Parathyroid adenoma (tissue), 2 donors: ENCODE data around the gene FECH.

Source experiments
- H2AFZ ChIP-seq: fragments of 300-600 bp; sonication (generic); one replicate; pipeline ENCODE4 v1.7.0; 2017; ENCODE audit warnings: antibody characterized with exemption, mild to moderate bottlenecking
- H3K27ac ChIP-seq: fragments of 300-600 bp; sonication (generic); one replicate; pipeline ENCODE4 v1.7.0; 2017
- H3K27me3 ChIP-seq: fragments of 300-600 bp; sonication (generic); one replicate; pipeline ENCODE4 v1.7.0; 2017; ENCODE audit warnings: low read length; ENCODE audit not compliant: control insufficient read depth, insufficient read depth
- H3K36me3 ChIP-seq: fragments of 300-600 bp; sonication (generic); one replicate; pipeline ENCODE4 v1.7.0; 2017; ENCODE audit warnings: low read length; ENCODE audit not compliant: control insufficient read depth, insufficient read depth
- H3K4me1 ChIP-seq: fragments of 300-600 bp; sonication (generic); one replicate; pipeline ENCODE4 v1.7.0; 2017; ENCODE audit warnings: control low read depth
- H3K4me2 ChIP-seq: fragments of 300-600 bp; sonication (generic); one replicate; pipeline ENCODE4 v1.7.0; 2017; ENCODE audit warnings: low read length
- H3K4me3 ChIP-seq: fragments of 300-600 bp; sonication (generic); one replicate; pipeline ENCODE4 v1.7.0; 2017; ENCODE audit warnings: low read depth, low read length
- H3K79me2 ChIP-seq: fragments of 300-600 bp; sonication (generic); one replicate; pipeline ENCODE4 v1.7.0; 2017; ENCODE audit warnings: control low read depth
- H3K9ac ChIP-seq: fragments of 300-600 bp; sonication (generic); one replicate; pipeline ENCODE4 v1.7.0; 2017; ENCODE audit warnings: mild to moderate bottlenecking
- H3K9me3 ChIP-seq: fragments of 300-600 bp; sonication (generic); one replicate; pipeline ENCODE4 v1.7.0; 2017; ENCODE audit warnings: low read length; ENCODE audit not compliant: control insufficient read depth
- CTCF ChIP-seq: fragments of 300-600 bp; sonication (generic); IDR thresholded peaks from one replicate; pipeline ENCODE4 v1.7.0; 2017; ENCODE audit warnings: antibody characterized with exemption, mild to moderate bottlenecking
- donor health status: primary hyperparathyroidism.

FECH gene

DNA sequence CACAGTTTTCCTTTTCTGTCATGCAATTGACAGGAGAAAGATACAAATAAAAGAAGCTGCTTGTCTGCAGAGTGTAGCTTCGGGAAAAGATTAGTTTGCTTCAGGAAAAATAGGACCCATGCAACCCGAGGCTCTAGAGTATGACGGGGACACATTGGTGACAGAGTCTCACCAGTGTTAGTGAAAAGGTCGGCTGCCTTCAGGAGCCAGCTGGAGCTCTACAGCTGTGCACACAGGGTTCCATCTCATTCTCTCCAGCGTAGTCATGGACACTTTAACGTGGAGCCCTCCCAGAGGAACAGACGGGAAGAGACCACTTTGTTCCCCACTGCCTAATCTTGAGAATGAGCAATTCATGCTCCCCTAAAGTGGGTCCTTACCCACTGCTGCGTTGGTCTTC lies 42.9 kb downstream of the FECH start:
- Histone ChIP-seq H3K79me2 (no peaks in the 10 kb centered on the region), H2AFZ (no peak overlapping the region), H3K9ac (no peak overlapping the region), H3K4me1 (no peaks in the 10 kb centered on the region), H3K36me3 (no peaks in the 10 kb centered on the region), H3K4me2 (no peak overlapping the region), H3K4me3 (no peak overlapping the region), H3K27ac (no peak overlapping the region), H3K27me3 (no peaks in the 10 kb centered on the region), H3K9me3 (no peaks in the 10 kb centered on the region)
- no peak for TF ChIP-seq CTCF

DNA sequence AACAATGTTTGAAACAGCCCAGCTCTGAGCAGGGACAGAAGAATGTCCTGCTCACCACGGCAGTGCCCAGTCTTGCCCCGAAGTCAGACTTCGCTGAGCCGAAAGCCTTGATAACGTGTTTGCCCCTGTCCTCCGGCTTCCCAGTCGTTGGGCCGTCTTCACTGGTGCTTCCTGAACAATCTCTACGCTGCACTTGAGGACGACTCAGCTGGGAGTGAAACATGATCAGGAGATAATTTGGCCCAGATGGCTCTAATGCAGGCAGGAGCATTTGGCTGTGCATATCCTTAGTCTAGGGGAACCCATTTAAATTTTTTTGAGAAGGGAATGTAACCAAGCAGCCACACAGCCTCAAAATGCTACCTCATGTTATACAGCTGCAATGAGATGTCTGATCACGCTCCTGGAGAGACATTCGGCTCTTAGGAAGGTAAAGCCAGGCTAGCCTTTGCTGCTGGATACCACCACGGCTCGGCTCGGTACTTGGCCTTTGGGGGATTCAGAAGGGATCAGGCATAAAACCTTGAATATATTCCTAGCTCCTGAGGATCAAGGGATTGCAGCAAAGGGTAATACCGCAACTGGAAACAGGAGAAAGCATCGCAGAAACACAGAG lies 43.6 kb downstream of the FECH start:
- no peaks in the 10 kb centered on the region for H3K79me2 ChIP-seq
- no peaks in the 10 kb centered on the region for H3K4me1 ChIP-seq
- no peak overlapping the region for H3K4me2 ChIP-seq
- TF ChIP-seq CTCF = no peak
- H3K9me3 ChIP-seq = no peaks in the 10 kb centered on the region
- no peak overlapping the region for H3K27ac ChIP-seq
- H3K36me3 ChIP-seq = no peaks in the 10 kb centered on the region
- H3K9ac ChIP-seq = no peak overlapping the region
- no peak overlapping the region for H3K4me3 ChIP-seq
- no peak overlapping the region for H2AFZ ChIP-seq
- no peaks in the 10 kb centered on the region for H3K27me3 ChIP-seq

- no peak overlapping the region for H3K27ac ChIP-seq
- H3K9me3 ChIP-seq = no peaks in the 10 kb centered on the region
- H3K4me2 ChIP-seq = no peak overlapping the region
These were observed 44.4 kb downstream of the FECH start for GRCh38 chr18:57542126-57542525.

GRCh38 chr18:57539702-57540101 lies 46.8 kb downstream of the FECH start:
- H3K4me1 ChIP-seq = no peaks in the 10 kb centered on the region
- H3K4me2 ChIP-seq = no peak overlapping the region
- H3K4me3 ChIP-seq = no peak overlapping the region
- H3K36me3 ChIP-seq = no peaks in the 10 kb centered on the region
- no peak overlapping the region for H3K27ac ChIP-seq
- H2AFZ ChIP-seq = no peak overlapping the region
- no peaks in the 10 kb centered on the region for H3K79me2 ChIP-seq
- H3K9me3 ChIP-seq = no peaks in the 10 kb centered on the region
- H3K9ac ChIP-seq = no peak overlapping the region
- TF ChIP-seq CTCF = no peak
- H3K27me3 ChIP-seq = no peaks in the 10 kb centered on the region

More at GRCh38 chr18:57542126-57542525, 44.4 kb downstream of the FECH start:
- H3K36me3 ChIP-seq = no peaks in the 10 kb centered on the region
- no peak overlapping the region for H3K9ac ChIP-seq
- H3K4me1 ChIP-seq = no peaks in the 10 kb centered on the region
- no peaks in the 10 kb centered on the region for H3K27me3 ChIP-seq
- H3K79me2 ChIP-seq = no peaks in the 10 kb centered on the region
- TF ChIP-seq CTCF = no peak
- no peak overlapping the region for H2AFZ ChIP-seq
- H3K4me3 ChIP-seq = no peak overlapping the region

- Histone ChIP-seq H2AFZ (no peak overlapping the region), H3K27ac (no peak overlapping the region), H3K9me3 (no peaks in the 10 kb centered on the region), H3K4me1 (peaks cover 8% of the 10 kb centered on the region), H3K79me2 (no peaks in the 10 kb centered on the region), H3K27me3 (no peaks in the 10 kb centered on the region), H3K4me2 (no peak overlapping the region), H3K4me3 (no peak overlapping the region), H3K9ac (no peak overlapping the region), H3K36me3 (no peaks in the 10 kb centered on the region)
- TF ChIP-seq CTCF = no peak
These were observed 47.9 kb downstream of the FECH start for GRCh38 chr18:57538614-57539013.
